H1 (cell line): ENCODE measurements around the gene DNAAF6. TPM values are rescaled to one million over a fixed set of nuclear protein-coding genes. Genes with fewer than 3 reads are reported as not detected.

Experiments used
- ASH2L ChIP-seq: fragments of 200-600, 300-600 bp; sonication (generic); IDR thresholded peaks from one replicate; pipeline ENCODE4 v1.7.1; 2017; ENCODE audit warnings: low read length
- BCL11A ChIP-seq, 2 experiments: IDR thresholded peaks; one replicate each; pipeline ENCODE4 v1.6.1; 2011; ENCODE audit warnings: low read depth in 2 of 2, low read length in 2 of 2, mild to moderate bottlenecking in 2 of 2
- CBX5 ChIP-seq: fragments of 300-800, 300-1000 bp; sonication (generic); IDR thresholded peaks from 2 replicates; pipeline ENCODE4 v1.7.1; 2016; ENCODE audit warnings: antibody characterized with exemption, low read length, low read depth
- CEBPB ChIP-seq: IDR thresholded peaks from 2 replicates; pipeline ENCODE4 v1.6.1; 2012; ENCODE audit warnings: low read depth, low read length
- CTCF ChIP-seq, 3 experiments: IDR thresholded peaks; 1 replicate in 2 of 3; 2 replicates in 1 of 3; pipeline versions ENCODE4 v1.5.1 to v1.6.1; 2011; ENCODE audit warnings: low read length in 3 of 3, mild to moderate bottlenecking in 3 of 3, inconsistent platforms in 2 of 3, low read depth in 1 of 3, moderate library complexity in 1 of 3; ENCODE audit not compliant: insufficient read depth in 1 of 3; ENCODE audit errors: control extremely low read depth in 1 of 3
- EZH2 ChIP-seq: fragments of 200-600 bp; sonication (generic); IDR thresholded peaks from 2 replicates; pipeline ENCODE4 v1.7.1; 2012; ENCODE audit warnings: low read depth, mild to moderate bottlenecking, moderate library complexity, low read length, inconsistent platforms; ENCODE audit not compliant: severe bottlenecking
- FOSL1 ChIP-seq: IDR thresholded peaks from 2 replicates; pipeline ENCODE4 v1.6.1; 2011; ENCODE audit warnings: mild to moderate bottlenecking, low read depth, low read length, moderate library complexity; ENCODE audit not compliant: insufficient read depth
- GABPA ChIP-seq: IDR thresholded peaks from 2 replicates; pipeline ENCODE4 v1.6.1; 2011; ENCODE audit warnings: mild to moderate bottlenecking, low read length, moderate library complexity, borderline replicate concordance; ENCODE audit not compliant: insufficient read depth
- HDAC2 ChIP-seq, 2 experiments: fragments of 300-600 bp in 1 of 2; sonication (generic) in 1 of 2; IDR thresholded peaks; 2 replicates each; pipeline ENCODE4 v1.6.1; 2011 to 2012; ENCODE audit warnings: low read depth in 2 of 2, low read length in 2 of 2, mild to moderate bottlenecking in 2 of 2, moderate library complexity in 2 of 2, borderline replicate concordance in 1 of 2, inconsistent platforms in 1 of 2
- KDM1A ChIP-seq: fragments of 200-600, 300-600 bp; sonication (generic); IDR thresholded peaks from 2 replicates; pipeline ENCODE4 v1.7.1; 2016; ENCODE audit warnings: mild to moderate bottlenecking, low read length, borderline replicate concordance
- KDM4A ChIP-seq: IDR thresholded peaks from one replicate; pipeline ENCODE4 v1.7.1; 2012; ENCODE audit warnings: low read depth, mild to moderate bottlenecking, moderate library complexity, low read length, inconsistent platforms; ENCODE audit not compliant: severe bottlenecking
- KDM5A ChIP-seq: fragments of 200-600 bp; IDR thresholded peaks from 2 replicates; pipeline ENCODE4 v1.7.1; 2012; ENCODE audit warnings: mild to moderate bottlenecking, low read length, inconsistent platforms, mixed read lengths
- NANOG ChIP-seq: IDR thresholded peaks from 2 replicates; pipeline ENCODE4 v1.6.1; 2011; ENCODE audit warnings: low read length, low read depth, mild to moderate bottlenecking, inconsistent platforms; ENCODE audit not compliant: insufficient read depth, poor library complexity, severe bottlenecking
- POLR2AphosphoS5 ChIP-seq: IDR thresholded peaks from 2 replicates; pipeline ENCODE4 v1.6.1; 2011; ENCODE audit warnings: low read depth, low read length
- RBBP5 ChIP-seq: IDR thresholded peaks from 2 replicates; pipeline ENCODE4 v1.7.1; 2012; ENCODE audit warnings: low read depth, mild to moderate bottlenecking, inconsistent platforms, low read length, moderate library complexity, borderline replicate concordance
- RFX5 ChIP-seq: IDR thresholded peaks from 2 replicates; pipeline ENCODE4 v1.6.1; 2011; ENCODE audit warnings: low read depth, low read length, improper control_type of control experiment, borderline replicate concordance
- RNF2 ChIP-seq: fragments of 200-900, 300-1000 bp; sonication (generic); IDR thresholded peaks from 2 replicates; pipeline ENCODE4 v1.7.1; 2016; ENCODE audit warnings: borderline replicate concordance, low read depth, mild to moderate bottlenecking, antibody characterized with exemption, low read length; ENCODE audit not compliant: poor library complexity, severe bottlenecking; ENCODE audit errors: missing control alignments
- SIRT6 ChIP-seq: IDR thresholded peaks from one replicate; pipeline ENCODE4 v1.7.1; 2012; ENCODE audit warnings: low read length, inconsistent platforms
- SIX5 ChIP-seq: IDR thresholded peaks from 2 replicates; pipeline ENCODE4 v1.6.1; 2011; ENCODE audit warnings: mild to moderate bottlenecking, low read depth, low read length
- SRF ChIP-seq: IDR thresholded peaks from 2 replicates; pipeline ENCODE4 v1.6.1; 2011; ENCODE audit warnings: mild to moderate bottlenecking, low read depth, low read length, moderate library complexity
- SUZ12 ChIP-seq: fragments of 200-600 bp; sonication (generic); IDR thresholded peaks from 2 replicates; pipeline ENCODE4 v1.6.1; 2012; ENCODE audit warnings: mild to moderate bottlenecking, inconsistent platforms, low read length, moderate library complexity, mixed read lengths
- TCF12 ChIP-seq: IDR thresholded peaks from 2 replicates; pipeline ENCODE4 v1.6.1; 2011; ENCODE audit warnings: low read depth, mild to moderate bottlenecking, low read length
- polyA plus RNA-seq, 7 experiments: library from polyadenylated mRNA; depleted of rRNA in 3 of 7; stranded (reverse) in 5 of 7; unstranded in 2 of 7; fragments of >200 nt in 5 of 7; fragments of 200-250 nt in 2 of 7; gene quantifications; 1 replicate in 5 of 7; 2 replicates in 1 of 7; 4 replicates in 1 of 7; pipeline versions ENCODE4 v1.2.1 to v1.2.3, GENCODE V29; 2011 to 2013; ENCODE audit warnings: missing spikeins in 2 of 7, mixed read lengths in 2 of 7
- total RNA-seq: library from RNA; stranded (reverse); fragmentation: NEBNext Ultra II Directional; extraction: Animal tissue kit (Norgen Biotek cat#: 25700); gene quantifications from 2 replicates; pipeline ENCODE4 v1.2.1, GENCODE V29; 2021

DNAAF6 gene
- total and polyA plus RNA-seq, 2 of the 8 experiments (the other 6 are each of a cell fraction or from before 2014, with no cell fraction given) = not detected

GRCh38 chrX:107272431-107272921, 66.1 kb downstream of the DNAAF6 start (continued):
- TF ChIP-seq SIX5 (no peak), ASH2L (no peak), HDAC2 (IDR thresholded peaks at IDR 0.05; ENCODE audit: borderline replicate concordance in 1 of 2, low read depth in 2 of 2, low read length in 2 of 2) (no peak), SRF (no peak), BCL11A (IDR thresholded peaks at IDR 0.05; ENCODE audit: low read depth in 2 of 2, low read length in 2 of 2) (no peak), NANOG (no peak), KDM4A (peak; percentile 42), RBBP5 (0 out of 2 replicates have a peak, but pooled peaks have one; percentile 7), FOSL1 (no peak), KDM1A (no peak), TCF12 (no peak), CTCF (IDR thresholded peaks at IDR 0.05; ENCODE audit: control extremely low read depth in 1 of 3, insufficient read depth in 1 of 3, low read depth in 1 of 3, low read length in 3 of 3) (peak in 2 of 3 experiments; percentile 30 to 49; a peak in 3 of 4 replicates), CBX5 (no peak), POLR2AphosphoS5 (no peak), SUZ12 (no peak), CEBPB (no peak), RNF2 (no peak), KDM5A (no peak), SIRT6 (no peak), GABPA (0 out of 2 replicates have a peak, but pooled peaks have one; percentile 45), RFX5 (no peak), EZH2 (no peak)
